A549 (cell line): ENCODE results near the gene RFC1.

Source experiments
- CHD2 ChIP-seq: fragments of 150-350 bp; IDR thresholded peaks from 2 replicates; pipeline ENCODE4 v1.6.1; 2014; ENCODE audit warnings: low read length; ENCODE audit not compliant: partially characterized antibody
- EP300 ChIP-seq, 2 experiments: fragments of >200 bp; sonication (Bioruptor Twin); formaldehyde crosslinking; IDR thresholded peaks; 2 replicates in 1 of 2; 3 replicates in 1 of 2; pipeline ENCODE4 v1.6.1; 2016 to 2017
- MAFK ChIP-seq: fragments of 450-650 bp; IDR thresholded peaks from 2 replicates; pipeline ENCODE4 v1.6.1; 2014; ENCODE audit not compliant: partially characterized antibody
- POLR2A ChIP-seq: IDR thresholded peaks from 2 replicates; pipeline ENCODE4 v1.6.1; 2012; ENCODE audit warnings: mild to moderate bottlenecking, low read length
- RAD21 ChIP-seq, 2 experiments: fragments of >200 bp in 1 of 2; sonication (Bioruptor Twin) in 1 of 2; formaldehyde crosslinking in 1 of 2; IDR thresholded peaks in 1 of 2; conservative IDR thresholded peaks in 1 of 2; 2 replicates in 1 of 2; 3 replicates in 1 of 2; pipeline ENCODE4 v1.6.1; 2012 to 2018; ENCODE audit warnings: inconsistent platforms in 1 of 2
- RNF2 ChIP-seq: fragments of 200-600 bp; sonication (generic); IDR thresholded peaks from 2 replicates; pipeline ENCODE4 v1.6.1; 2016; ENCODE audit warnings: low read depth, mild to moderate bottlenecking, antibody characterized with exemption, moderate library complexity, borderline replicate concordance
- SMC3 ChIP-seq: fragments of >200 bp; sonication (Bioruptor Twin); formaldehyde crosslinking; IDR thresholded peaks from 3 replicates; pipeline ENCODE4 v1.6.1; 2018; ENCODE audit warnings: inconsistent platforms
- TF ChIP-seq, protein P1 (sequence below): fragments of >200 bp; sonication (Bioruptor Twin); formaldehyde crosslinking; IDR thresholded peaks from 3 replicates; pipeline ENCODE4 v1.5.1; 2016
- TF ChIP-seq, protein P2 (sequence below): IDR thresholded peaks from 2 replicates; pipeline ENCODE4 v1.6.1; 2012

DNA sequence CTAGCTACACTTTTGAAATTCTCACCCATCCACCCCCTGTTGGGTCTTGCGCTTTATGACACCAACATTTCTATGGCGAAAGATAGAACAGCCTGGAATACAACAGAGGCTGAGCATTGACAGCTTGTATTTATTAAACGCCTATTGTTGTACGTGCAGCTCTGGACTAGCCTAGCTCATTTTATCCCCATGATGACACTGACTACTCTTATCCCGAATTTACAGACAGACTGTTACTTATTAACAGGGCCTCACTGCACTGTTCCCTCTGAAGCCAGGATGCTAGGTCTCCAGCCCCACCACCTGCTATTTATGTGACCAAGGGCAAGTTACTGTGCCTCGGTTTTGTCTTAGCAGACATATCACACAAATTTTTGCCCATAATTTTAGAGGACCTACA is 1.0 kb upstream of the RFC1 start:
- no peak for TF ChIP-seq CHD2
- TF ChIP-seq, protein P1, sequence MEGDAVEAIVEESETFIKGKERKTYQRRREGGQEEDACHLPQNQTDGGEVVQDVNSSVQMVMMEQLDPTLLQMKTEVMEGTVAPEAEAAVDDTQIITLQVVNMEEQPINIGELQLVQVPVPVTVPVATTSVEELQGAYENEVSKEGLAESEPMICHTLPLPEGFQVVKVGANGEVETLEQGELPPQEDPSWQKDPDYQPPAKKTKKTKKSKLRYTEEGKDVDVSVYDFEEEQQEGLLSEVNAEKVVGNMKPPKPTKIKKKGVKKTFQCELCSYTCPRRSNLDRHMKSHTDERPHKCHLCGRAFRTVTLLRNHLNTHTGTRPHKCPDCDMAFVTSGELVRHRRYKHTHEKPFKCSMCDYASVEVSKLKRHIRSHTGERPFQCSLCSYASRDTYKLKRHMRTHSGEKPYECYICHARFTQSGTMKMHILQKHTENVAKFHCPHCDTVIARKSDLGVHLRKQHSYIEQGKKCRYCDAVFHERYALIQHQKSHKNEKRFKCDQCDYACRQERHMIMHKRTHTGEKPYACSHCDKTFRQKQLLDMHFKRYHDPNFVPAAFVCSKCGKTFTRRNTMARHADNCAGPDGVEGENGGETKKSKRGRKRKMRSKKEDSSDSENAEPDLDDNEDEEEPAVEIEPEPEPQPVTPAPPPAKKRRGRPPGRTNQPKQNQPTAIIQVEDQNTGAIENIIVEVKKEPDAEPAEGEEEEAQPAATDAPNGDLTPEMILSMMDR, result no peak
- no peak for TF ChIP-seq RAD21 (conservative IDR thresholded peaks at IDR 0.05 in 1 of 2, IDR thresholded peaks at IDR 0.05 in 1 of 2)
- no peak for TF ChIP-seq EP300 (IDR thresholded peaks at IDR 0.05)
- TF ChIP-seq, protein P2, sequence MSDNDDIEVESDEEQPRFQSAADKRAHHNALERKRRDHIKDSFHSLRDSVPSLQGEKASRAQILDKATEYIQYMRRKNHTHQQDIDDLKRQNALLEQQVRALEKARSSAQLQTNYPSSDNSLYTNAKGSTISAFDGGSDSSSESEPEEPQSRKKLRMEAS, result no peak
- no peak for TF ChIP-seq MAFK
- TF ChIP-seq POLR2A, result no peak
- TF ChIP-seq RNF2, result no peak
- no peak for TF ChIP-seq SMC3
